RWPE1 (cell line): Measurements from ENCODE around the gene LHFPL6.

Source experiments
- CTCF ChIA-PET: fragments of 350-600 bp; sonication (Branson Sonifier 250); formaldehyde crosslinking; extraction: SDS; loops from one replicate; lab custom pipeline; 2021; lab: Yijun Ruan, JAX
- POLR2A ChIA-PET: fragments of 400-600 bp; formaldehyde crosslinking; extraction: SDS; loops from one replicate; lab custom pipeline; 2020; ENCODE audit warnings: antibody characterized with exemption; ENCODE audit not compliant: low non-redundant PET; lab: Yijun Ruan, JAX
- DNase-seq: peaks from one replicate; pipeline ENCODE4 v3.0.0; 2012; ENCODE audit warnings: low spot score
- H3K27ac ChIP-seq: fragments of 450-650 bp; 2 replicates; pipeline ENCODE4 v1.5.1; 2017
- CTCF ChIP-seq: fragments of 450-650 bp; conservative IDR thresholded peaks from 2 replicates; pipeline ENCODE4 v1.5.1; 2017; ENCODE audit warnings: low read depth, mild to moderate bottlenecking

LHFPL6 gene

GRCh38 chr13:39600766-39601165 lies 2.2 kb downstream of the LHFPL6 start:
- ChIA-PET CTCF (interaction anchor here (0.6 kb wide), 2 partner anchors 305 to 560 kb away, joined by 3 to 5 read pairs; no protein-coding TSS in a partner anchor), POLR2A (no interaction called here)
- no peak overlapping the region for H3K27ac ChIP-seq
- no peak for TF ChIP-seq CTCF
- DNase-seq: no peak

- TF ChIP-seq CTCF: no peak
- POLR2A ChIA-PET: no interaction called here
- CTCF ChIA-PET: no interaction called here
- DNase-seq: no peak
- H3K27ac ChIP-seq: no peak overlapping the region
Observed at GRCh38 chr13:39599842-39600241, 3.2 kb downstream of the LHFPL6 start.

GRCh38 chr13:39599012-39599411 lies 4.0 kb downstream of the LHFPL6 start:
- ChIA-PET CTCF (no interaction called here), POLR2A (no interaction called here)
- no peak for DNase-seq
- no peak for TF ChIP-seq CTCF
- no peak overlapping the region for H3K27ac ChIP-seq

GRCh38 chr13:39597838-39598237 lies 5.2 kb downstream of the LHFPL6 start:
- ChIA-PET POLR2A (no interaction called here), CTCF (no interaction called here)
- H3K27ac ChIP-seq: no peak overlapping the region
- no peak for TF ChIP-seq CTCF
- no peak for DNase-seq

GRCh38 chr13:39596685-39597084 lies 6.3 kb downstream of the LHFPL6 start:
- DNase-seq: no peak
- ChIA-PET CTCF (no interaction called here), POLR2A (no interaction called here)
- H3K27ac ChIP-seq: no peak overlapping the region
- TF ChIP-seq CTCF: no peak

- H3K27ac ChIP-seq: no peak overlapping the region
- ChIA-PET CTCF (no interaction called here), POLR2A (no interaction called here)
- no peak for TF ChIP-seq CTCF
- no peak for DNase-seq
Observed at GRCh38 chr13:39596176-39596575, 6.8 kb downstream of the LHFPL6 start.
